Osteoblast (primary cell): ENCODE data around the gene COL25A1. TPM values are rescaled to one million over a fixed set of nuclear protein-coding genes. Genes with fewer than 3 reads are reported as not detected.
A peak's percentile ranks its signal among the peaks of the same experiment; 100 is the strongest.
"Not testable (repeated sequence)": the region's sequence is repeated elsewhere in the genome, so short reads cannot be mapped to it uniquely, and the experiment has no call there.

Source experiments
- DNase-seq: peaks from one replicate; pipeline ENCODE4 v3.0.0; 2011; ENCODE audit warnings: low spot score, mixed read lengths; ENCODE audit not compliant: insufficient read length; ENCODE audit errors: missing footprints
- H2AFZ ChIP-seq: 2 replicates; pipeline ENCODE4 v1.6.0; 2011; ENCODE audit warnings: mild to moderate bottlenecking, low read length
- H3K27ac ChIP-seq: 2 replicates; pipeline ENCODE4 v1.5.1; 2011; ENCODE audit warnings: mild to moderate bottlenecking, low read depth, low read length, moderate library complexity
- H3K27me3 ChIP-seq: 2 replicates; pipeline ENCODE4 v1.6.0; 2012; ENCODE audit warnings: mild to moderate bottlenecking, control low read depth, inconsistent platforms, low read length, moderate library complexity; ENCODE audit not compliant: insufficient read depth
- H3K36me3 ChIP-seq: 2 replicates; pipeline ENCODE4 v1.5.1; 2011; ENCODE audit warnings: mild to moderate bottlenecking, low read length, control low read depth, moderate library complexity; ENCODE audit not compliant: insufficient read depth
- H3K4me1 ChIP-seq: 2 replicates; pipeline ENCODE4 v1.5.1; 2011; ENCODE audit warnings: mild to moderate bottlenecking, low read length, control low read depth, moderate library complexity; ENCODE audit not compliant: insufficient read depth
- H3K4me2 ChIP-seq: 2 replicates; pipeline ENCODE4 v1.6.0; 2011; ENCODE audit warnings: mild to moderate bottlenecking, low read length; ENCODE audit not compliant: insufficient read depth
- H3K4me3 ChIP-seq: fragments of 200-600 bp; sonication (generic); 3 replicates; pipeline ENCODE4 v1.5.1; 2012; ENCODE audit warnings: mild to moderate bottlenecking, low read length, inconsistent platforms; ENCODE audit not compliant: insufficient read depth
- H3K79me2 ChIP-seq: 2 replicates; pipeline ENCODE4 v1.6.0; 2012; ENCODE audit warnings: mild to moderate bottlenecking, low read length, control low read depth, inconsistent platforms; ENCODE audit not compliant: insufficient read depth
- H3K9me3 ChIP-seq: 2 replicates; pipeline ENCODE4 v1.5.1; 2011; ENCODE audit warnings: low read depth, low read length, control low read depth
- H4K20me1 ChIP-seq: 2 replicates; pipeline ENCODE4 v1.6.0; 2012; ENCODE audit warnings: mild to moderate bottlenecking, low read length, control low read depth; ENCODE audit not compliant: insufficient read depth
- total RNA-seq: library from RNA; depleted of rRNA; stranded (reverse); fragments of >200 nt; gene quantifications from 2 replicates; pipeline ENCODE4 v1.2.3, GENCODE V29; 2012
- TF ChIP-seq, protein P1 (sequence below): IDR thresholded peaks from 2 replicates; pipeline ENCODE4 v1.5.1; 2011; ENCODE audit warnings: mild to moderate bottlenecking, low read depth, low read length, moderate library complexity; ENCODE audit errors: extremely low read depth

The COL25A1 gene
- total RNA-seq, 1 donor: 1.4 TPM

DNA sequence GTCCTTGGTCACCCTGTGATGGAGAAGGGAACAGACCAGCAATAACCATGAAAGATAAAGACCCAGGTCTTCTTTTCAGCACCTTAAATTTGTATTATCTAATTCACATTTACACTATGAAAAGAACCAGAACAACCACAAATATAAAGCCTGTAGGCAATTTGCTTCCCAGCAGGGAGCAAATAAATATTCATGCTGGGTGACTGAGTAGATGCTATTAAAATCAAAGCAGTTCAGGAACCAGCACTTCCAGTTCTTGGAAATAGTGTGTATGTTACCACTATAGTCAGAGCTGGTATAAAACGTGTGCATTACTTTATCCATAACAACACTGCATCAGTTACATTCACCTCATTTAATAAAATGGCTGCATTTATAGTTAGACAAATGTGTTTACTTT is 361.8 kb downstream of the COL25A1 start:
- no peaks in the 10 kb centered on the region for H3K79me2 ChIP-seq
- no peak overlapping the region for H3K27ac ChIP-seq
- H3K4me3 ChIP-seq: no peak overlapping the region
- H3K36me3 ChIP-seq: no peaks in the 10 kb centered on the region
- no peak overlapping the region for H2AFZ ChIP-seq
- no peak overlapping the region for H3K4me2 ChIP-seq
- H3K4me1 ChIP-seq: no peaks in the 10 kb centered on the region
- H4K20me1 ChIP-seq: no peaks in the 10 kb centered on the region
- no peak for DNase-seq
- TF ChIP-seq, protein P1, sequence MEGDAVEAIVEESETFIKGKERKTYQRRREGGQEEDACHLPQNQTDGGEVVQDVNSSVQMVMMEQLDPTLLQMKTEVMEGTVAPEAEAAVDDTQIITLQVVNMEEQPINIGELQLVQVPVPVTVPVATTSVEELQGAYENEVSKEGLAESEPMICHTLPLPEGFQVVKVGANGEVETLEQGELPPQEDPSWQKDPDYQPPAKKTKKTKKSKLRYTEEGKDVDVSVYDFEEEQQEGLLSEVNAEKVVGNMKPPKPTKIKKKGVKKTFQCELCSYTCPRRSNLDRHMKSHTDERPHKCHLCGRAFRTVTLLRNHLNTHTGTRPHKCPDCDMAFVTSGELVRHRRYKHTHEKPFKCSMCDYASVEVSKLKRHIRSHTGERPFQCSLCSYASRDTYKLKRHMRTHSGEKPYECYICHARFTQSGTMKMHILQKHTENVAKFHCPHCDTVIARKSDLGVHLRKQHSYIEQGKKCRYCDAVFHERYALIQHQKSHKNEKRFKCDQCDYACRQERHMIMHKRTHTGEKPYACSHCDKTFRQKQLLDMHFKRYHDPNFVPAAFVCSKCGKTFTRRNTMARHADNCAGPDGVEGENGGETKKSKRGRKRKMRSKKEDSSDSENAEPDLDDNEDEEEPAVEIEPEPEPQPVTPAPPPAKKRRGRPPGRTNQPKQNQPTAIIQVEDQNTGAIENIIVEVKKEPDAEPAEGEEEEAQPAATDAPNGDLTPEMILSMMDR: no peak
- H3K9me3 ChIP-seq: no peaks in the 10 kb centered on the region
- no peaks in the 10 kb centered on the region for H3K27me3 ChIP-seq

DNA sequence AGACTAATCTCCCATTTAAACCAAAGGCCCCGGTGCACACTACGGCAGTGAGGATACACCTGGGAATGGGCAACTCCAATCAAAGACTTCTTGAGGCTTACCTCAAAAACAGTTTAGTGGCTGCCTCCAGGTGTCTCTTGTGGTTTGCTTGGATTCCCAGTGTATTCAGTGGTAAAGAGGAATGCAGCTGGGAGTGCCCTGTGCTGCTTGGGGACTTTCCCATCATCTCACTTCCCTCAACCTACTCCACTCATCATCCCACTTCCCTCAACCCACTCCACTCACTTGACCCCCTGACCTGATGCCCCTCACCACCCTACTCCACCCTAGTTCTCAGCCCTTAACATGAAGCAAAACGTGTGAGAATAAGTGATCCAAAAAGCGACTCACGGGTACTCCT is 362.3 kb downstream of the COL25A1 start:
- H2AFZ ChIP-seq: no peak overlapping the region
- H3K79me2 ChIP-seq: no peaks in the 10 kb centered on the region
- no peaks in the 10 kb centered on the region for H3K36me3 ChIP-seq
- no peak overlapping the region for H3K4me2 ChIP-seq
- no peaks in the 10 kb centered on the region for H3K9me3 ChIP-seq
- no peak overlapping the region for H3K4me3 ChIP-seq
- no peaks in the 10 kb centered on the region for H3K27me3 ChIP-seq
- no peaks in the 10 kb centered on the region for H3K4me1 ChIP-seq
- no peak overlapping the region for H3K27ac ChIP-seq
- TF ChIP-seq, protein P1: no peak
- DNase-seq: no peak
- H4K20me1 ChIP-seq: no peaks in the 10 kb centered on the region

DNA sequence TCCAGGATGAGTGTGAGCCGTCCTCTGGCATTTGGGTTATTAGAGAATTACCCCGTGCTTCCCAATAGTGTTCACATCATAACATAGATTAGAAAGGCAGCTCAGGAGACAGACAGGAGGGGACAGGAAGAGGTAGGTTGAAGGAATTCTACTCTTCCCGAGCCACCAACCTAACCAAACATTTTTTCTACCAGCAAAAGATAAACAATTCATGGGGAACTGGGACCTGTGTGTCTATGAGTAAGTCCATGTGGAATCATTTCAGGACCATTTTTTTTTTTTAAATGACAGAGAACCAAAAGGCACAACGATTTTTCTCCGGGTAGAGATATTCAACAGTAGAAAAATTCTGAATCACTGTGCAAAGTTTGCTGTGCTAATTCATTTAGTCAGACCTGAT is 365.4 kb downstream of the COL25A1 start:
- TF ChIP-seq, protein P1: no peak
- Histone ChIP-seq H3K4me3 (no peak overlapping the region), H2AFZ (peak overlapping the region; percentile 61), H3K9me3 (no peaks in the 10 kb centered on the region), H3K36me3 (no peaks in the 10 kb centered on the region), H3K4me2 (no peak overlapping the region), H4K20me1 (no peaks in the 10 kb centered on the region), H3K27me3 (no peaks in the 10 kb centered on the region), H3K4me1 (no peaks in the 10 kb centered on the region), H3K79me2 (no peaks in the 10 kb centered on the region), H3K27ac (no peak overlapping the region)
- DNase-seq: no peak

DNA sequence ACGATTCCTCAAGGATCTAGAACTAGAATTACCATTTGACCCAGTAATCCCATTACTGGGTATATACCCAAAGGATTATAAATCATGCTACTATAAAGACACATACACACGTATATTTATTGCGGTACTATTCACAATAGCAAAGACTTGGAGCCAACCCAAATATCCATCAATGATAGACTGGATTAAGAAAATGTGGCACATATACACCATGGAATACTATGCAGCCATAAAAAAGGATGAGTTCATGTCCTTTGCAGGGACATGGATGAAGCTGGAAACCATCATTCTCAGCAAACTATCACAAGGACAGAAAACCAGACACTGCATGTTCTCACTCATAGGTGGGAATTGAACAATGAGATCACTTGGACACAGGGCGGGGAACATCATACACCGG is 368.5 kb downstream of the COL25A1 start:
- H3K4me1 ChIP-seq: not testable (repeated sequence)

More for the DNA sequence above, 368.5 kb downstream of the COL25A1 start:
- H3K36me3 ChIP-seq, DNase-seq, H3K9me3 ChIP-seq, H3K27ac ChIP-seq, H4K20me1 ChIP-seq, H3K4me2 ChIP-seq, H3K27me3 ChIP-seq, H2AFZ ChIP-seq, H3K4me3 ChIP-seq, H3K79me2 ChIP-seq: not testable (repeated sequence)
